HUES48 (cell line): ENCODE measurements around the gene DGCR6L.
"Not testable (repeated sequence)": the region's sequence is repeated elsewhere in the genome, so short reads cannot be mapped to it uniquely, and the experiment has no call there.

Source experiments
- H3K27ac ChIP-seq: one replicate; pipeline ENCODE4 v1.7.0; 2013; ENCODE audit warnings: low read depth, low read length, inconsistent platforms
- H3K27me3 ChIP-seq: 2 replicates; pipeline ENCODE4 v1.6.1; 2013; ENCODE audit warnings: mild to moderate bottlenecking, low read length; ENCODE audit not compliant: control insufficient read depth, insufficient read depth
- H3K36me3 ChIP-seq: 2 replicates; pipeline ENCODE4 v1.6.1; 2013; ENCODE audit warnings: low read length; ENCODE audit not compliant: control insufficient read depth, insufficient read depth
- H3K4me1 ChIP-seq: 2 replicates; pipeline ENCODE4 v1.6.1; 2013; ENCODE audit warnings: mild to moderate bottlenecking, low read length; ENCODE audit not compliant: control insufficient read depth, insufficient read depth
- H3K4me3 ChIP-seq: 2 replicates; pipeline ENCODE4 v1.5.1; 2013; ENCODE audit warnings: mild to moderate bottlenecking, low read depth, low read length
- H3K9ac ChIP-seq: 2 replicates; pipeline ENCODE4 v1.6.1; 2013; ENCODE audit warnings: mild to moderate bottlenecking, low read depth, low read length, moderate library complexity
- H3K9me3 ChIP-seq: 2 replicates; pipeline ENCODE4 v1.6.1; 2013; ENCODE audit warnings: low read length; ENCODE audit not compliant: control insufficient read depth, insufficient read depth

DGCR6L gene

GRCh38 chr22:20314206-20314605, 5.7 kb downstream of the DGCR6L start:
- H3K4me1 ChIP-seq, result peaks cover 13% of the 10 kb centered on the region
- H3K9ac ChIP-seq, H3K36me3 ChIP-seq, H3K27ac ChIP-seq, H3K4me3 ChIP-seq, H3K9me3 ChIP-seq, H3K27me3 ChIP-seq: not testable (repeated sequence)

GRCh38 chr22:20313306-20314077, 6.4 kb downstream of the DGCR6L start:
- H3K9me3 ChIP-seq, H3K36me3 ChIP-seq, H3K27me3 ChIP-seq, H3K27ac ChIP-seq, H3K9ac ChIP-seq, H3K4me1 ChIP-seq, H3K4me3 ChIP-seq: not testable (repeated sequence)

- no peak overlapping the region for H3K27ac ChIP-seq
- no peak overlapping the region for H3K4me3 ChIP-seq
- H3K4me1 ChIP-seq, result peaks cover 8% of the 10 kb centered on the region
- no peaks in the 10 kb centered on the region for H3K9me3 ChIP-seq
- H3K9ac ChIP-seq, result no peak overlapping the region
- H3K36me3 ChIP-seq, result no peaks in the 10 kb centered on the region
- H3K27me3 ChIP-seq, result no peaks in the 10 kb centered on the region
Measured at GRCh38 chr22:20312396-20313191, 7.3 kb downstream of the DGCR6L start.

- H3K9me3 ChIP-seq, H3K4me3 ChIP-seq, H3K36me3 ChIP-seq, H3K27me3 ChIP-seq, H3K9ac ChIP-seq, H3K27ac ChIP-seq, H3K4me1 ChIP-seq: not testable (repeated sequence)
Measured at GRCh38 chr22:20311249-20312062, 8.4 kb downstream of the DGCR6L start.

GRCh38 chr22:20310773-20311172, 9.1 kb downstream of the DGCR6L start:
- H3K27ac ChIP-seq, H3K36me3 ChIP-seq, H3K9ac ChIP-seq, H3K4me3 ChIP-seq, H3K27me3 ChIP-seq, H3K4me1 ChIP-seq, H3K9me3 ChIP-seq: not testable (repeated sequence)

GRCh38 chr22:20310180-20310579, 9.7 kb downstream of the DGCR6L start:
- H3K9me3 ChIP-seq, H3K27ac ChIP-seq, H3K36me3 ChIP-seq, H3K4me1 ChIP-seq, H3K27me3 ChIP-seq, H3K9ac ChIP-seq, H3K4me3 ChIP-seq: not testable (repeated sequence)

GRCh38 chr22:20308806-20309650, 10.8 kb downstream of the DGCR6L start:
- H3K27me3 ChIP-seq, H3K9me3 ChIP-seq, H3K9ac ChIP-seq, H3K36me3 ChIP-seq, H3K4me1 ChIP-seq, H3K4me3 ChIP-seq, H3K27ac ChIP-seq: not testable (repeated sequence)

- not testable (repeated sequence) for H3K4me3 ChIP-seq, H3K36me3 ChIP-seq, H3K27me3 ChIP-seq, H3K27ac ChIP-seq, H3K9ac ChIP-seq, H3K9me3 ChIP-seq, H3K4me1 ChIP-seq
Measured at GRCh38 chr22:20307448-20308447, 12.1 kb downstream of the DGCR6L start.

GRCh38 chr22:20306646-20307447, 13.0 kb downstream of the DGCR6L start:
- not testable (repeated sequence) for H3K27ac ChIP-seq, H3K36me3 ChIP-seq, H3K4me3 ChIP-seq, H3K9ac ChIP-seq, H3K4me1 ChIP-seq, H3K9me3 ChIP-seq, H3K27me3 ChIP-seq
